LNCaP clone FGC (cell line): Measurements from ENCODE around the gene ZNF484.
"Not testable (repeated sequence)": the region's sequence is repeated elsewhere in the genome, so short reads cannot be mapped to it uniquely, and the experiment has no call there.

Experiments used
- DNase-seq: peaks from one replicate; pipeline ENCODE4 v3.0.0-alpha.2; 2011; ENCODE audit warnings: low read depth
- H3K4me3 ChIP-seq: 2 replicates; pipeline ENCODE4 v1.5.1; 2011; ENCODE audit warnings: mild to moderate bottlenecking, low read depth, low read length, control low read depth
- TF ChIP-seq, protein P1 (sequence below): IDR thresholded peaks from 2 replicates; pipeline ENCODE4 v1.5.1; 2012; ENCODE audit warnings: mild to moderate bottlenecking; ENCODE audit not compliant: control insufficient read depth, insufficient read depth; ENCODE audit errors: extremely low read depth

ZNF484 gene

DNA sequence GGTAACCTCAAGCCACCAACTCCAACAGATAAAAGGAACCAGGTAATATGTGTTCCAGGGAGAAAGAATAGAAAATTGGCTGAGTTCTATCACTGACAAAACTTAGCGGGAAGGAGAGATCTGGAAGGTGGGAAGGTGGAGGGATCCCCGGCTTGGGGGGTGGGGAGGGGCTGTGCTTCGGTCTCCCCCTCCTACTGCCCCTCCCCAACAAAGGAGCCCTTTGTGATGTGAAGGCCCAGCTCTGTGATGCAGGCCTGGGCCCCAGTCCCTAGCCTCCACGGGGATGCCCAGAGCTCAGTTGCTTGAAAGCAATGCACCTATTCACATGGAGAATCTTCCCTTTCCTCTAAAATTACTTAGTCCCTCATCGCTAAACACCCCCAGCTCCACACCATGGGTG, 4.4 kb upstream of the ZNF484 start:
- H3K4me3 ChIP-seq = no peak overlapping the region
- no peak for DNase-seq
- TF ChIP-seq, protein P1, sequence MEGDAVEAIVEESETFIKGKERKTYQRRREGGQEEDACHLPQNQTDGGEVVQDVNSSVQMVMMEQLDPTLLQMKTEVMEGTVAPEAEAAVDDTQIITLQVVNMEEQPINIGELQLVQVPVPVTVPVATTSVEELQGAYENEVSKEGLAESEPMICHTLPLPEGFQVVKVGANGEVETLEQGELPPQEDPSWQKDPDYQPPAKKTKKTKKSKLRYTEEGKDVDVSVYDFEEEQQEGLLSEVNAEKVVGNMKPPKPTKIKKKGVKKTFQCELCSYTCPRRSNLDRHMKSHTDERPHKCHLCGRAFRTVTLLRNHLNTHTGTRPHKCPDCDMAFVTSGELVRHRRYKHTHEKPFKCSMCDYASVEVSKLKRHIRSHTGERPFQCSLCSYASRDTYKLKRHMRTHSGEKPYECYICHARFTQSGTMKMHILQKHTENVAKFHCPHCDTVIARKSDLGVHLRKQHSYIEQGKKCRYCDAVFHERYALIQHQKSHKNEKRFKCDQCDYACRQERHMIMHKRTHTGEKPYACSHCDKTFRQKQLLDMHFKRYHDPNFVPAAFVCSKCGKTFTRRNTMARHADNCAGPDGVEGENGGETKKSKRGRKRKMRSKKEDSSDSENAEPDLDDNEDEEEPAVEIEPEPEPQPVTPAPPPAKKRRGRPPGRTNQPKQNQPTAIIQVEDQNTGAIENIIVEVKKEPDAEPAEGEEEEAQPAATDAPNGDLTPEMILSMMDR = no peak

DNA sequence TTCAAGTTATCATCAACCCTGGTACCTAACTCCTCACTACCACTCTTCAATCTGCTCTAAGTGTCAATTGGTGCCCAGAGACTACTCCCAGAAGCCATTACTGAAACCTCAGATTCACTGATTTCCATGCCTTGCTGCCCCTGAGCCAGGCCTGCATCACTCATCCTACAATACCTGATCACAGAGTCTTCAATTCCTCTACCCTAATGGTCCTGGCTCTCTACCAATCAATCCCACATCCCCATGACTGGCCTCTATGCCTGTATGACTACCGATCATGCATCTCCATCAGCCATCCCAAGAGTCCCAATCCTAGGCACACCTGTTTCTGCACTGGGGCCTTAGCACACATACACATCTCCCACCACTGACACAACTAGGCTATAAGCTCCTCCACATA, 2.5 kb downstream of the ZNF484 start:
- no peak overlapping the region for H3K4me3 ChIP-seq
- TF ChIP-seq, protein P1 = no peak

DNA sequence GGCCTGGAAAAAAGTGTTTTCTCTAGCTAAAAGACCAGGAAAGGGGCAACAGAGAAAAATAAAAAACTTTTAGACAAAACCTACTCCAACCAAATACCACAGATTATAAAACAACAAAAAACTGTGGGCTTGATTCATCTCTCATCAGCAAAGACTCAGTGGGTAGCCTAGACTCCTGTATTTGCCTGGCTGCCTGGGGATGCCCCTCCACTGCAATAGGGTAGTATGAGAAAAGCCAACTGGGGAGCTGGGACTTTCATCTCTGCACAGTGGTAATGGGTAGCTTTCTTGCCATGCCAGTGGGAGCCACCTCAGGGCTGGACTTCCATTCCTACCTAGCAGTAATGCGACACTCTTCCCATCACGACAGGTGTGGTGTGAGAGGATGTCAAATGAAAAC, 7.5 kb downstream of the ZNF484 start:
- DNase-seq = no peak
- TF ChIP-seq, protein P1 = no peak

More for the DNA sequence above, 2.5 kb downstream of the ZNF484 start:
- no peak for DNase-seq

DNA sequence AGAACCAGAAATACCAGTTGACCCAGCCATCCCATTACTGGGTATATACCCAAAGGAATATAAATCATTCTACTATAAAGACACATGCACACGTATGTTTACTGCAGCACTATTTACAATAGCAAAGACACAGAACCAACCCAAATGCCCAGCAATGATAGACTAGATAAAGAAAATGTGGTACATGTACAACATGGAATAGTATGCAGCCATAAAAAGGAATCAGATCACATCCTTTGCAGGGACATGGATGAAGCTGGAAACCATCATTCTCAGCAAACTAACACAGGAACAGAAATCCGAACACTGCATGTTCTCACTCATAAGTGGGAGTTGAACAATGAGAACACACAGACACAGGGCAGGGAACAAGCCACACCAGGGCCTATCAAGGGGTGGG, 11.2 kb downstream of the ZNF484 start:
- DNase-seq = not testable (repeated sequence)

More for the DNA sequence above, 7.5 kb downstream of the ZNF484 start:
- H3K4me3 ChIP-seq = no peak overlapping the region

DNA sequence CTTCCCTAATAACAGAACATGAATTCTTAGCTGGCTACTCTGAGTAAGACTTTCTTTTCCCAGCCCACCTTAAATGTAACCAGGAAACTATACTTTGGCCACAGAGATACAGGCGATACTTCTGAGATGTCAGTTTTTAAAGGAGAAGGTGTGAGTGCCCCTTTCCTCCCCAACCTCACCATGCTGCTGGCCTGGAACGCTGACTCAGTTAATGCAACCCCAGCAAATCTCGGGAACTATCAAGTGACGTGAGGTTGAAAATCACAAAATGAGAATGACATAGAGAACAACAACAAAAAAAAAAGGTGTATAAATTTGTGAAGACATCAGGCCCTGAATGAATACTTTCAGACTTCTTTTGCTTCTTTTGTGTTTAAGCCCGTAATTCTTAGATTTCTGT, 13.7 kb downstream of the ZNF484 start:
- TF ChIP-seq, protein P1 = no peak
- no peak overlapping the region for H3K4me3 ChIP-seq
- DNase-seq = no peak

More for the DNA sequence above, 11.2 kb downstream of the ZNF484 start:
- not testable (repeated sequence) for H3K4me3 ChIP-seq

DNA sequence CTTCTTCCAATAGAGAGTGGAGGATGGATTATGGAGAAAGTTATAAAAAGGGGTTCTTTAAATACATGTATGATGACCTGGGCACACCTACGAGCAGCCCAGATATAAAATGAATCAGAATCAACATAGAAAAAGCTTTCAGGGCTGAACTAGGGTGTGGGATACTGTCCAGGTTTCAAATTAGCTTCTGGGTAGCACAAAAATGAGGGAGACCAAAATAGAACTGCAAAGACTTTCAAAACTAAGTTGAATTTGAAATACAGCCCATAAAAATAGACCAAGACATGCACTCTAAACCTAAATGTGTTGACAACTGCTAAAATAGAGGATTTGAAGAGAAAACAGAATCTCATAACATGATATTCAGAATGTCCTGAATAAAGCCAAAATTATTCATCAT, 17.0 kb downstream of the ZNF484 start:
- no peak overlapping the region for H3K4me3 ChIP-seq
- TF ChIP-seq, protein P1 = no peak
- no peak for DNase-seq

DNA sequence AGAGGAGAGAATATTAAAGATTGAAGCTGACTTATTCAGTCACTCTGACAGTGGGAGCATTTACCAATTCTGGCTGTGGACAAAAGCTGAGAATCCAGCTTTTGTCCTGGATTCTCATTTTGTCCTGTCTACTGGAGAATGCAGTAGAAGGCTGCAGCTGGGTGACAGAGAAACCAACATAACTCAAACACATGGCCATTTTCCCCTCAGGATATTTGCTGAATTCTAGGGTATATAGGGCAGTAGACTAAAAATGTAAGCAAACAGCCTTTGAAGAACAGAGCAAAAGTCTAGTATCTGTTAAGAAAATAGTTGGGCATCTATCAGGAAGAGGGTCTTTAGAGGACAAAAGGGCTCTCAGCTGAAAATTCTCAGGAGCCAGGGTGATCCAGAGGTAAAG, 20.6 kb downstream of the ZNF484 start:
- H3K4me3 ChIP-seq = no peak overlapping the region
- DNase-seq = no peak
- TF ChIP-seq, protein P1 = no peak
